COR-L47 (cell line): ENCODE results near the gene MEX3A.
"Not testable (repeated sequence)": the region's sequence is repeated elsewhere in the genome, so short reads cannot be mapped to it uniquely, and the experiment has no call there.

Experiments
- DNase-seq: peaks from one replicate; lab custom pipeline; 2025; lab: John Stamatoyannopoulos, UW

Gene MEX3A

GRCh38 chr1:156054500-156055280 is 27.6 kb downstream of the MEX3A start, which contains the start of gene LAMTOR2:
LAMTOR2 (plus strand) TSS chr1:156054782; CDS start chr1:156054890, 108 bp downstream.
- DNase-seq: peak; percentile 98

DNA sequence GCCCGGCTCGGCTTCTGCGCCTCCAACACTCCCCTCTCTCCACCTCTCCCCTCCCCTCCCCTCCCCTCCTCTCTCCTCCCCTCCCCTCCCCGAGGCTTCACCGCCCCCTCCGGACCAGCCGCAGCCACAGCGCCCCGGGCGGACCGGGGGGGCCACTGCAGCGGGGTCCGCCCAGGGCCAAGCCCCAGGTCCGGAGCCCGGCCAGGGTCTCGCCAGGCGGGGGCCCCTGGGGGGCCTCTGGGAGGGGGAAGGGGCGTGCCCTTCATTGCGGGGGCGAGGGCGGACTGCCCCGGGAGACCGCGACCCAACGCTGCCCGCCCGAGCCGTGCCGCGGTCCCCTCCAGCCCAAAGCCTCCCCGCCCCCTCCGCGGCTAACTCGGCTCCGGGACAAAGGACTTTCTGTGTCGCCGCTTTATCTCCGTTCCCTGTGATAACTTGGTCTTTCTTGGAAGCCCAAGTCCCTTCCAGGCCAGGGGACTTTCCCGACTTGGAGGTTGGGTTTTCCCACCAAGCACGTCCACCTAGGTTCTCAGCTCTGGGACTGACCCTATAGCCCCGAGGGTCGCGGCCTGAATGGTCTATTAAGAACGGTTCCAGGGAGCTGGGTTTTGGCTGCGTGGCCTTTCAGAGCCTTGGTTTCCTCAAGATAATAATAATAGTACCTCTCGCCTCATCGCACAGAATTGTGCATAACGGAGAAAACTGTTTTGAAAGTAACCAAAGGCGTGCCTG is 28.3 kb downstream of the MEX3A start, which contains the start of gene UBQLN4:
Gene UBQLN4 (minus strand): TSS at position 31 of the 732 bp plus-strand sequence. CDS start 97 bp downstream, outside the sequence.
- DNase-seq: peak; percentile 83

DNA sequence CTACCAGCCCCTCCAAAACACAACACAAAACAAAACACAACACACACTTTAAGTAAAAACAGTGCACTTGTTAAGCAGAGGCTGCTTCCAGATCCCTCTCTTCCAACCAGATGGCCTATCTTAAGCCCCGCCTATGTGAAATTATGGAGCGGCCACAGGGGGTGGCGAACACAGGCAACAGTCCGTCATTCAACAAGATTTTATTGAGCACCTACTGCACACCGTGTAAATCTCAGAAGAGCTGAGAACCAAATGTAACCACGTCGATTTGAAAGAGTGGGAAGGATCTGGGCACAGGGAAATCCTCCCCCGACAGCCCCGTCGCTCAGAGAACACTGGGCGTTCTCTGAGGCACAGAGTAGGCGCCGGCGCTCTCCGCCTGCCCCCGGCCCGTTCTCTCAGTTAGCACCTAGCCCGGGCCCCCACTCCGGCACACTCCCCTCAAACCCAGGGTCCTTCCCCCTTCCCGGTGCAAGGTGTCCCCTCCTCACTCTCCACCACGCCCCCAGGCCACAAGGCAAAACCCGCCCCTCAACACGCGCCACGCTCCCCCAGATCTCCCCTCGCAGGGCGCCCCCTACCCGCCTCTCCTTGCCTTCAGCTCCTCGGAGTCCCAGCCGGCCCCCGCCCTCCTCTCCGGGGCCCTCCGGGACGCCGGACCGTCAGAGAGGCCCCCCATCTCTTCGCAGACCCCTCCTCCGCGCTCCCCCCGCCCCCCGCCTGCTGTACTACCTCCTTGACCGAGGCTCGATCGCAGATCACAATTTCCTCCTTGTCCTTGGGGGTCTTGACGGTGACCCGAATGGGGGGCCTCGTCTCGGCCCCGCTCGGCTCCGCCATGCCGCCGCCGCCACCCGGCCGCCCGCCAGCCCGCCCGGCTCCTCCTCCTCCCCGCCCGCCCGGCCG is 29.1 kb downstream of the MEX3A start:
- peak; percentile 44 for DNase-seq

- no peak for DNase-seq
Observed at GRCh38 chr1:156051011-156051725, 31.1 kb downstream of the MEX3A start.

DNA sequence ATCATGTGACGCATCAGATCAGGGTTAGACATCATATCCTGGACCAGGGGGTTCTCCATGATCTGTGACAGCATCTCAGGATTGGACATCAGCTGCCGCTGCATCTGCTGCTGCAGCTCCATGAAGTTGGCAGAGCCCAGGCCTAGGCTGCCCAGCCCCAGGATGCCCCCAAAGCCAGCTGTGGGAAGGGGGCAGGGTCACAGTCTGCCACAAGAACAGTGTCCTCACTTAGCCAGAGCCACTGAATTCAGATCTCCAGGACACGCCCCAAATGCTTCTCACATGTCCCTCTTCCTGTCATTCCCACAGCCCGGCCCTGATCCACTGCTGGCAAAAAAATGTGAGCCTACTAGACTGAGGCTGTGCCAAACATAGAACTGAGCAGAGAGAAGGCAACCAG is 31.9 kb downstream of the MEX3A start:
- DNase-seq: no peak

- DNase-seq: no peak
Observed at GRCh38 chr1:156048663-156049258, 33.5 kb downstream of the MEX3A start.

- DNase-seq: no peak
Observed at GRCh38 chr1:156045076-156045475, 37.2 kb downstream of the MEX3A start.

GRCh38 chr1:156042828-156043227 is 39.4 kb downstream of the MEX3A start:
- no peak for DNase-seq

DNA sequence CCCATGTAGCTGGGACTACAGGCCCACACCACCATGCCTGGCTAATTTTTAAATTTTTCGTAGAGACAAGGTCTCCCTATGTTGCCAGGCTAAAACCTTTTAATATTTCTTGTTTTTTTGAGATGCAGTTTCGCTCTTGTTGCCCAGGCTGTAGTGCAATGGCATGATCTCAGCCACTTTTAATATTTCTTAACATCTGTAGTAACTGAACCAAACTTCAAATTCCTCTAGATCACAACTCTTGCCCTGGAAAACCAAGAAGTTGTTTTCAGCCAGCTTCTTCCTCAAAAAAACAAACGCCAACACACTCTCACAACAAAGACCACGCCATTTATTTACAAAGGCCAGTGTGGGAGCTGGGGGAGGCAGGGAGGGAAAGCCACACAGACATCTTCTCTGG is 47.3 kb downstream of the MEX3A start:
- not testable (repeated sequence) for DNase-seq

DNA sequence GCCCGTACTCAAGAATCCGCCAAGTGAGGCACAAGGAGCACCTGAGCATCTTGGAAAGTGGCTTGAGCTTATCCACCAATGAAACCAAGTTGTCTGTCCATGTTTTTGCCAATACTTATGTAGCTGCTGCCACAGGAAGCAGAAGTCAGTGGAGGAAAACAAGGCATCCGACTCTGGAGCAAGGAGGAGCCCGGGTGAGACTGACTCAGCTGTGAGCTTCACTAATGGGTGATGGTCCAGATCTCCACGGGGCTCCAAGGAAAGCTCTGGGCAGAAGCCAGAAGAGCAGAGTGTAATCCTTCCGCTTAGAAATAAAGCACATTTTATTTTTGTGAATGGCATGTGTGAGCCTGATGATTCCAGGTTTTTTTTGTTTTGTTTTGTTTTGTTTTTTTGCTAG is 49.3 kb downstream of the MEX3A start:
- no peak for DNase-seq

DNA sequence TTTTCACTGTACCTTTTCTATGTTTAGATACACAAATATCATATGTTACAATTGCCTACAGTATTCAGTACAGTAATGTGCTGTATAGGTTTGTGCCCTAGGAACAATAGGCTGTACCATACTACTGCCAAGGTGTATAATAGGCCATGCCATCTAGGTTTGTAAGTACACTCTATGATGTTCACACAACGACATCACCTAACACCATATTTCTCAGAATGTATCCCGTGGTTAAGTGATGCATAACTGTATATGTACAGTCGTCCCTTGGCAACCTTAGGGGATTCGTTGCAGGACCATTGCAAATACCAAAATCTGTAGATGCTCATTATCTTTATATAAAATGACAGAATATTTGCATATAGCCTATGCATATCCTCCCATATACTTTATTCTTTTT is 55.7 kb downstream of the MEX3A start:
- DNase-seq: no peak

DNA sequence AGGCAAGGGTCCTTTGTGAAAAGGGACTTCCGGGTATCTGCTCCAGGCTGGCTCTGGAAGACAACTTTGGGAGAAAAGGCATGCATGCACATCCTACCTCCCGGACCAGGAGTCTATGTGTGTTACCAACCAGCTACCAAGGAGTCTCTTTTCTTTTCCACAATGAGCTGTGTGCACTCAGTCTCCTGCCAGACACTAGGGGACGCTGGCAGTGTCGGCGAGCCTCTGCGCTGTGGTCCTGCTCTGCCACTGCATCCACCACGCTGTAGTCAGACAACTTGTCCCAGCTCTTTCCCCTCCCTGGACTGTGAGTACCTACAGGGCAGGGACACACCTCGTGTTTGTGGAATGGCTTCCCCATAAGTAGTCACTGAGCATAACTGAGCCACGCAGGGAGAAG is 56.4 kb downstream of the MEX3A start:
- DNase-seq: peak; percentile 17

DNA sequence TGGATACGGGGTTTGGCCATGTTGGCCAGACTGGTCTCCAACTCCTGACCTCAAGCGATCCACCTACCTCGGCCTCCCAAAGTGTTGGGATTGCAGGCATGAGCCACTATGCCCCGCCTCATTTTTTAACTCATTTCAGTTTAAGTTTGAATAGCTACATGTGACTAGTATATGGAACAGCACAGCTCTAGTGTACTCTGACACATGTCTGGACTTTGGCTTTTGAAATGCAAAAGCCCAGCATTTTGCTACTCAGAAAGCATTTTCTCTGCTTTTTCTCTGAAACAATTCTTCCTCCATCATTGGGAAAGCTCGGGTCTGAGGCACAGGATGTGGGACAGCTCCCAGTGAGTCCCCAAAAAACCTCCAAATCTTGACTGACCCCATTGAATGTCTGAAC is 57.5 kb downstream of the MEX3A start:
- DNase-seq: no peak
